Stimulated activated naive CD8-positive, alpha-beta T cell treated with anti-CD3 and anti-CD28 coated beads, Interleukin-15, Interleukin-2, amounts not matched to agents 100 U/mL and 50 U/mL, for 24 hours (primary cell): Measurements from ENCODE around the gene ATP10D.
"Not testable (repeated sequence)": the region's sequence is repeated elsewhere in the genome, so short reads cannot be mapped to it uniquely, and the experiment has no call there.

Source experiments
- ATAC-seq: fragments of 150-1000 bp; cut with Tn5 transposase; one replicate; pipeline ENCODE4 v1.10.0; 2021
- DNase-seq: peaks from one replicate; pipeline ENCODE4 v3.0.0; 2021

Gene ATP10D

GRCh38 chr4:47535567-47536147, 50.6 kb downstream of the ATP10D start:
- ATAC-seq (no peak), DNase-seq (no peak)

GRCh38 chr4:47536966-47537365, 51.9 kb downstream of the ATP10D start:
- no peak for ATAC-seq
- DNase-seq, result no peak

- ATAC-seq (no peak), DNase-seq (no peak)
Observed at GRCh38 chr4:47538111-47538824, 53.2 kb downstream of the ATP10D start.

- ATAC-seq, result no peak
- no peak for DNase-seq
Observed at GRCh38 chr4:47538825-47539154, 53.7 kb downstream of the ATP10D start.

- not testable (repeated sequence) for DNase-seq, ATAC-seq
Observed at GRCh38 chr4:47542640-47543039, 57.6 kb downstream of the ATP10D start.

- DNase-seq, result no peak
Observed at GRCh38 chr4:47543331-47543730, 58.3 kb downstream of the ATP10D start.

GRCh38 chr4:47550357-47550756, 65.3 kb downstream of the ATP10D start:
- not testable (repeated sequence) for ATAC-seq, DNase-seq

More at GRCh38 chr4:47543331-47543730, 58.3 kb downstream of the ATP10D start:
- ATAC-seq, result no peak

GRCh38 chr4:47550899-47551548, 65.9 kb downstream of the ATP10D start:
- DNase-seq (no peak), ATAC-seq (no peak)

GRCh38 chr4:47551682-47552081, 66.6 kb downstream of the ATP10D start:
- DNase-seq (no peak), ATAC-seq (no peak)

GRCh38 chr4:47553329-47554125, 68.5 kb downstream of the ATP10D start:
- no peak for ATAC-seq
- DNase-seq, result no peak

- not testable (repeated sequence) for DNase-seq, ATAC-seq
Observed at GRCh38 chr4:47555920-47556319, 70.8 kb downstream of the ATP10D start.

GRCh38 chr4:47557255-47557654, 72.2 kb downstream of the ATP10D start:
- no peak for DNase-seq
- ATAC-seq, result no peak

GRCh38 chr4:47560682-47561081, 75.6 kb downstream of the ATP10D start:
- ATAC-seq, result no peak
- DNase-seq, result no peak

- DNase-seq, result no peak
- no peak for ATAC-seq
Observed at GRCh38 chr4:47561331-47561730, 76.3 kb downstream of the ATP10D start.

GRCh38 chr4:47562297-47562696, 77.2 kb downstream of the ATP10D start:
- ATAC-seq (no peak), DNase-seq (no peak)

- no peak for ATAC-seq
- no peak for DNase-seq
Observed at GRCh38 chr4:47566566-47566965, 81.5 kb downstream of the ATP10D start.

GRCh38 chr4:47566969-47567368, 81.9 kb downstream of the ATP10D start:
- DNase-seq, result no peak
- ATAC-seq, result no peak

- ATAC-seq (no peak), DNase-seq (no peak)
Observed at GRCh38 chr4:47567511-47567910, 82.4 kb downstream of the ATP10D start.

GRCh38 chr4:47570816-47571215, 85.7 kb downstream of the ATP10D start:
- no peak for ATAC-seq

GRCh38 chr4:47572981-47573380, 87.9 kb downstream of the ATP10D start:
- no peak for DNase-seq
- no peak for ATAC-seq

More at GRCh38 chr4:47570816-47571215, 85.7 kb downstream of the ATP10D start:
- no peak for DNase-seq

GRCh38 chr4:47577779-47578553, 92.9 kb downstream of the ATP10D start:
- DNase-seq, result no peak
- no peak for ATAC-seq

- no peak for ATAC-seq
Observed at GRCh38 chr4:47579235-47579634, 94.2 kb downstream of the ATP10D start.

More at GRCh38 chr4:47579235-47579634, 94.2 kb downstream of the ATP10D start:
- no peak for DNase-seq
